BE2C (cell line): ENCODE results near the gene KCNK13.
"Not testable (repeated sequence)": the region's sequence is repeated elsewhere in the genome, so short reads cannot be mapped to it uniquely, and the experiment has no call there.

Source experiments
- DNase-seq: peaks from one replicate; pipeline ENCODE4 v3.0.0-alpha.2; 2020
- H3K27me3 ChIP-seq: fragments of 250-450 bp; sonication (Bioruptor Pico); 2 replicates; pipeline ENCODE4 v1.5.1; 2020; ENCODE audit warnings: mild to moderate bottlenecking
- H3K36me3 ChIP-seq: fragments of 250-450 bp; sonication (Bioruptor Pico); 2 replicates; pipeline ENCODE4 v1.5.1; 2020; ENCODE audit warnings: mild to moderate bottlenecking
- H3K4me1 ChIP-seq: fragments of 250-450 bp; sonication (Bioruptor Pico); 2 replicates; pipeline ENCODE4 v1.5.1; 2020
- H3K4me3 ChIP-seq: 2 replicates; pipeline ENCODE4 v1.5.1; 2011; ENCODE audit warnings: low read depth, low read length
- H3K9me3 ChIP-seq: fragments of 250-450 bp; sonication (Bioruptor Pico); 2 replicates; pipeline ENCODE4 v1.5.1; 2020
- CTCF ChIP-seq: IDR thresholded peaks from 2 replicates; pipeline ENCODE4 v1.5.1; 2012; ENCODE audit warnings: mild to moderate bottlenecking, low read depth, low read length

Gene KCNK13

GRCh38 chr14:90228478-90228877 is 166.7 kb downstream of the KCNK13 start:
- Histone ChIP-seq H3K9me3 (no peaks in the 10 kb centered on the region), H3K27me3 (no peaks in the 10 kb centered on the region), H3K4me1 (no peaks in the 10 kb centered on the region), H3K36me3 (no peaks in the 10 kb centered on the region), H3K4me3 (no peak overlapping the region)
- DNase-seq: no peak
- no peak for TF ChIP-seq CTCF

GRCh38 chr14:90229942-90230341 is 168.1 kb downstream of the KCNK13 start:
- DNase-seq, H3K4me3 ChIP-seq, H3K4me1 ChIP-seq, H3K27me3 ChIP-seq, H3K36me3 ChIP-seq, H3K9me3 ChIP-seq: not testable (repeated sequence)
